Osteoblast (primary cell): ENCODE results near the gene HSD17B3. TPM values are rescaled to one million over a fixed set of nuclear protein-coding genes. Genes with fewer than 3 reads are reported as not detected.

Experiments
- DNase-seq: peaks from one replicate; pipeline ENCODE4 v3.0.0; 2011; ENCODE audit warnings: low spot score, mixed read lengths; ENCODE audit not compliant: insufficient read length; ENCODE audit errors: missing footprints
- H2AFZ ChIP-seq: 2 replicates; pipeline ENCODE4 v1.6.0; 2011; ENCODE audit warnings: mild to moderate bottlenecking, low read length
- H3K27ac ChIP-seq: 2 replicates; pipeline ENCODE4 v1.5.1; 2011; ENCODE audit warnings: mild to moderate bottlenecking, low read depth, low read length, moderate library complexity
- H3K27me3 ChIP-seq: 2 replicates; pipeline ENCODE4 v1.6.0; 2012; ENCODE audit warnings: mild to moderate bottlenecking, control low read depth, inconsistent platforms, low read length, moderate library complexity; ENCODE audit not compliant: insufficient read depth
- H3K36me3 ChIP-seq: 2 replicates; pipeline ENCODE4 v1.5.1; 2011; ENCODE audit warnings: mild to moderate bottlenecking, low read length, control low read depth, moderate library complexity; ENCODE audit not compliant: insufficient read depth
- H3K4me1 ChIP-seq: 2 replicates; pipeline ENCODE4 v1.5.1; 2011; ENCODE audit warnings: mild to moderate bottlenecking, low read length, control low read depth, moderate library complexity; ENCODE audit not compliant: insufficient read depth
- H3K4me2 ChIP-seq: 2 replicates; pipeline ENCODE4 v1.6.0; 2011; ENCODE audit warnings: mild to moderate bottlenecking, low read length; ENCODE audit not compliant: insufficient read depth
- H3K4me3 ChIP-seq: fragments of 200-600 bp; sonication (generic); 3 replicates; pipeline ENCODE4 v1.5.1; 2012; ENCODE audit warnings: mild to moderate bottlenecking, low read length, inconsistent platforms; ENCODE audit not compliant: insufficient read depth
- H3K79me2 ChIP-seq: 2 replicates; pipeline ENCODE4 v1.6.0; 2012; ENCODE audit warnings: mild to moderate bottlenecking, low read length, control low read depth, inconsistent platforms; ENCODE audit not compliant: insufficient read depth
- H3K9me3 ChIP-seq: 2 replicates; pipeline ENCODE4 v1.5.1; 2011; ENCODE audit warnings: low read depth, low read length, control low read depth
- H4K20me1 ChIP-seq: 2 replicates; pipeline ENCODE4 v1.6.0; 2012; ENCODE audit warnings: mild to moderate bottlenecking, low read length, control low read depth; ENCODE audit not compliant: insufficient read depth
- total RNA-seq: library from RNA; depleted of rRNA; stranded (reverse); fragments of >200 nt; gene quantifications from 2 replicates; pipeline ENCODE4 v1.2.3, GENCODE V29; 2012
- TF ChIP-seq, protein P1 (sequence below): IDR thresholded peaks from 2 replicates; pipeline ENCODE4 v1.5.1; 2011; ENCODE audit warnings: mild to moderate bottlenecking, low read depth, low read length, moderate library complexity; ENCODE audit errors: extremely low read depth

HSD17B3 gene
- total RNA-seq, 1 donor = under 0.01 TPM

DNA sequence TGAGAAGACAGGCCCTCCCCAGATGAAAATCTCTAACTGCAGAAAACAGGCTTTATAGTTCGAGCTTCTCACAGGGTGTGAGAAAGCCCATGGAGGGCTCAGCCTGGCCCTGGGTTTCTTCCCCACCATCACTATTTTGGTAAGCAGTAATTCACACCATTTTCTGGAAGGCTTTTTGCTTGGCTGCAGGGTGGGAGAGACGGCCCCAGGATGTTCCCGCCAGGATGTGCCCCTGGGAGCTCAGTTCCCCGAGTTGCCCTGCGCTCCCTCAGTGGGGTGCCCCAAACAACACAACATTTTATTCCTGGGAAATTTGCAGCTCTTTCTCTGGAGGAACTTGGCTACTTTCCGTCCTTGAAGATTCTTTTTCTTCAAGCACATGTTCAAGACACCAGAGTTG is 100.8 kb downstream of the HSD17B3 start:
- Histone ChIP-seq H3K36me3 (no peaks in the 10 kb centered on the region), H2AFZ (no peak overlapping the region), H3K4me2 (no peak overlapping the region), H4K20me1 (no peaks in the 10 kb centered on the region), H3K9me3 (peaks cover 3% of the 10 kb centered on the region), H3K27ac (no peak overlapping the region), H3K79me2 (no peaks in the 10 kb centered on the region), H3K4me3 (no peak overlapping the region), H3K27me3 (peaks cover 11% of the 10 kb centered on the region), H3K4me1 (no peaks in the 10 kb centered on the region)
- no peak for DNase-seq
- TF ChIP-seq, protein P1, sequence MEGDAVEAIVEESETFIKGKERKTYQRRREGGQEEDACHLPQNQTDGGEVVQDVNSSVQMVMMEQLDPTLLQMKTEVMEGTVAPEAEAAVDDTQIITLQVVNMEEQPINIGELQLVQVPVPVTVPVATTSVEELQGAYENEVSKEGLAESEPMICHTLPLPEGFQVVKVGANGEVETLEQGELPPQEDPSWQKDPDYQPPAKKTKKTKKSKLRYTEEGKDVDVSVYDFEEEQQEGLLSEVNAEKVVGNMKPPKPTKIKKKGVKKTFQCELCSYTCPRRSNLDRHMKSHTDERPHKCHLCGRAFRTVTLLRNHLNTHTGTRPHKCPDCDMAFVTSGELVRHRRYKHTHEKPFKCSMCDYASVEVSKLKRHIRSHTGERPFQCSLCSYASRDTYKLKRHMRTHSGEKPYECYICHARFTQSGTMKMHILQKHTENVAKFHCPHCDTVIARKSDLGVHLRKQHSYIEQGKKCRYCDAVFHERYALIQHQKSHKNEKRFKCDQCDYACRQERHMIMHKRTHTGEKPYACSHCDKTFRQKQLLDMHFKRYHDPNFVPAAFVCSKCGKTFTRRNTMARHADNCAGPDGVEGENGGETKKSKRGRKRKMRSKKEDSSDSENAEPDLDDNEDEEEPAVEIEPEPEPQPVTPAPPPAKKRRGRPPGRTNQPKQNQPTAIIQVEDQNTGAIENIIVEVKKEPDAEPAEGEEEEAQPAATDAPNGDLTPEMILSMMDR = no peak

DNA sequence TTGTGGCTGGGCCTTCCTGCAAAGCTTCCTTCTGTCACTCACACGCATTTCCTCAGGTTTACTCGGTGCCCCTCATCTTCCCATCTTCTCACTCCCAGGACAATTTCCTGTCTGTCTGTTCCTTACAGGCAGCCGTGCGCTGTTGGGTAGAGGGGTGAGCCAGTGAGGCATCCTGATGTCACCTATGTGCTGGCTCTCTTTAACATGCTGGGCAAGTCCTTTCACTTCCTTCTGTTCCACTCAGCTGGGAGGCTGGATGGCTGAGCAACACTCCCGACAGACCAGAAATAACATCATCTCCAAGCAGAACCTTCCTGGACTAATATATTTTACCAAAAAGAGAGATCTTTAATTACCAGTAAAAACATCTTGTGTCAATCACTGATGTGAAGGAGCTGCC is 103.0 kb downstream of the HSD17B3 start:
- H3K9me3 ChIP-seq = no peaks in the 10 kb centered on the region
- H3K36me3 ChIP-seq = no peaks in the 10 kb centered on the region
- H3K4me2 ChIP-seq = no peak overlapping the region
- no peaks in the 10 kb centered on the region for H4K20me1 ChIP-seq
- peaks cover 11% of the 10 kb centered on the region for H3K27me3 ChIP-seq
- H2AFZ ChIP-seq = no peak overlapping the region
- no peaks in the 10 kb centered on the region for H3K79me2 ChIP-seq
- no peaks in the 10 kb centered on the region for H3K4me1 ChIP-seq
- TF ChIP-seq, protein P1 = no peak
- H3K4me3 ChIP-seq = no peak overlapping the region
- H3K27ac ChIP-seq = no peak overlapping the region
- no peak for DNase-seq

DNA sequence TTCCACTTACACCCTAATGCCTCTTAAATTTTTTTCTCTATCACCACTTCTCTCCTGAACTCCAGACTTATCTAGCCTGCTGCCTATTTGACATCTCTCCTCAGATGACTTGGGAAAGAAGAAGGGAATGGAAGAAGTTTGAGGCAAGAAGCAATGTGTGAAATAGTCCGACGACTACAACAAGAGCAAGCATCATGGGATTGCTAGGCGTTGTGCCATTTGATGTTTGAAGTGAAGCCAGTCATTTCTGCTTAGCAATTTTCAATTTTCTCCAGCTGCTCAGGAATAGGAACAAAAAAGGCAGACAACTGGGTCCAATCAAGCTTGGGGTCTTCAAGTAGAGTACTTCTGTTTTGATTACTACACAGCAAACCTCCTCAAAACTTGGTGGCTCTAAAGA is 106.4 kb downstream of the HSD17B3 start:
- TF ChIP-seq, protein P1 = no peak

DNA sequence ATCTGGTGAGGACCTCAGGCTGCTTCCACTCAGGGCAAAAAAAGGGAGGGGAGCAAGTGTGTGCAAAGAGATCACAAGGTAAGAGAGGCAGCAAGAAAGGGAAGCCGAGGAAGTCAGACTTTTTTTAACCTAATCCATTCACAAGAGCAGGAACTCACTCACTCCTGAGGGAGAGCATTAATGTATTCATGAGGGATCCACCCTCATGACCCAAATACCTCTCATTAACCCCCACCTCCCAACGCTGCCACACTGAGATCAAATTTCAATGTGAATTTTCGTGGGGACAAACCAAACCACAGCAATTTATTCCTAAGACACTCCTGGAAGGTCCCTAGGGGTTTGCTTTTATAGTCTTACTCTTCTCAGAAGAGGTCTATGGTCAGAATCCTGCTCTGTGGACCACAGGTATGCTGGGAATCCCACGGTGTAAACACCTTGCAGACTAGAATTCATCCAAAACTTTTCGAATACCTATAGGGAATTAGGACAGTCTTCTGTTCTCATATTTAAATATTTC is 108.7 kb downstream of the HSD17B3 start:
- no peak for DNase-seq
- no peak overlapping the region for H2AFZ ChIP-seq
- no peaks in the 10 kb centered on the region for H3K79me2 ChIP-seq
- no peak overlapping the region for H3K4me3 ChIP-seq
- no peaks in the 10 kb centered on the region for H3K36me3 ChIP-seq
- H4K20me1 ChIP-seq = no peaks in the 10 kb centered on the region
- no peak overlapping the region for H3K4me2 ChIP-seq
- H3K27ac ChIP-seq = no peak overlapping the region
- no peaks in the 10 kb centered on the region for H3K4me1 ChIP-seq
- no peaks in the 10 kb centered on the region for H3K27me3 ChIP-seq
- TF ChIP-seq, protein P1 = no peak
- H3K9me3 ChIP-seq = peaks cover 8% of the 10 kb centered on the region

More for the DNA sequence above, 106.4 kb downstream of the HSD17B3 start:
- Histone ChIP-seq H3K9me3 (peaks cover 3% of the 10 kb centered on the region), H3K36me3 (no peaks in the 10 kb centered on the region), H3K4me1 (no peaks in the 10 kb centered on the region), H2AFZ (no peak overlapping the region), H3K79me2 (no peaks in the 10 kb centered on the region), H4K20me1 (no peaks in the 10 kb centered on the region), H3K27me3 (no peaks in the 10 kb centered on the region), H3K4me2 (no peak overlapping the region), H3K4me3 (no peak overlapping the region), H3K27ac (no peak overlapping the region)
- no peak for DNase-seq
